NB4 (cell line): ENCODE data around the gene P2RX7.

Source experiments
- CTCF ChIP-seq: IDR thresholded peaks from one replicate; pipeline ENCODE4 v1.5.1; 2012; ENCODE audit warnings: low read depth, low read length
- MYC ChIP-seq: IDR thresholded peaks from 2 replicates; pipeline ENCODE4 v1.6.1; 2011; ENCODE audit warnings: low read depth, low read length
- POLR2A ChIP-seq: IDR thresholded peaks from 2 replicates; pipeline ENCODE4 v1.6.1; 2011; ENCODE audit warnings: mild to moderate bottlenecking; ENCODE audit not compliant: insufficient read length; ENCODE audit errors: extremely low read depth

- no peak for TF ChIP-seq CTCF
- no peak for TF ChIP-seq MYC
- no peak for TF ChIP-seq POLR2A
Measured at GRCh38 chr12:121184425-121184824, 51.7 kb downstream of the P2RX7 start.
